ENCODE results near the gene TMEM163.

TMEM163 gene

GRCh38 chr2:134441153-134441863 lies 277.5 kb downstream of the TMEM163 start:
- Histone ChIP-seq H3K4me3 (ENCODE audit: low read length) (no peak overlapping the region), H3K9me3 (ENCODE audit: control insufficient read depth, insufficient read depth, low read length) (no peaks in the 10 kb centered on the region), H3K27me3 (ENCODE audit: control insufficient read depth, insufficient read depth, low read length) (no peaks in the 10 kb centered on the region), H3K36me3 (ENCODE audit: control insufficient read depth, insufficient read depth, low read length) (no peaks in the 10 kb centered on the region), H3K27ac (ENCODE audit: low read length) (no peak overlapping the region), H3K4me1 (ENCODE audit: control insufficient read depth, insufficient read depth, low read length) (no peaks in the 10 kb centered on the region)
- WGBS (ENCODE audit: insufficient coverage, insufficient read length), result no CpG with 5 or more reads among the region's 11 CpGs
- DNase-seq (ENCODE audit: low read depth, low spot score), result no peak

GRCh38 chr2:134440336-134440909 lies 278.4 kb downstream of the TMEM163 start:
- WGBS (ENCODE audit: insufficient coverage, insufficient read length), result no CpG with 5 or more reads among the region's 16 CpGs
- no peaks in the 10 kb centered on the region for H3K27me3 ChIP-seq (ENCODE audit: control insufficient read depth, insufficient read depth, low read length)
- H3K36me3 ChIP-seq (ENCODE audit: control insufficient read depth, insufficient read depth, low read length), result no peaks in the 10 kb centered on the region
- H3K4me1 ChIP-seq (ENCODE audit: control insufficient read depth, insufficient read depth, low read length), result no peaks in the 10 kb centered on the region
- no peaks in the 10 kb centered on the region for H3K9me3 ChIP-seq (ENCODE audit: control insufficient read depth, insufficient read depth, low read length)
- H3K27ac ChIP-seq (ENCODE audit: low read length), result no peak overlapping the region
- H3K4me3 ChIP-seq (ENCODE audit: low read length), result no peak overlapping the region
- DNase-seq (ENCODE audit: low read depth, low spot score), result no peak

GRCh38 chr2:134438371-134438770 lies 280.4 kb downstream of the TMEM163 start:
- Histone ChIP-seq H3K9me3 (ENCODE audit: control insufficient read depth, insufficient read depth, low read length) (no peaks in the 10 kb centered on the region), H3K4me1 (ENCODE audit: control insufficient read depth, insufficient read depth, low read length) (no peaks in the 10 kb centered on the region), H3K27ac (ENCODE audit: low read length) (no peak overlapping the region), H3K4me3 (ENCODE audit: low read length) (no peak overlapping the region), H3K36me3 (ENCODE audit: control insufficient read depth, insufficient read depth, low read length) (no peaks in the 10 kb centered on the region), H3K27me3 (ENCODE audit: control insufficient read depth, insufficient read depth, low read length) (no peaks in the 10 kb centered on the region)
- WGBS (ENCODE audit: insufficient coverage, insufficient read length), result no CpG with 5 or more reads among the region's 3 CpGs
- DNase-seq (ENCODE audit: low read depth, low spot score), result no peak

- peaks cover 2% of the 10 kb centered on the region; the same call in 1 of the 2 replicates for H3K4me1 ChIP-seq (ENCODE audit: control insufficient read depth, insufficient read depth, low read length)
- H3K27me3 ChIP-seq (ENCODE audit: control insufficient read depth, insufficient read depth, low read length), result no peaks in the 10 kb centered on the region; the same call in 1 of the 2 replicates
- no peak overlapping the region for H3K27ac ChIP-seq (ENCODE audit: low read length)
- no peak overlapping the region for H3K4me3 ChIP-seq (ENCODE audit: low read length)
- no peaks in the 10 kb centered on the region for H3K36me3 ChIP-seq (ENCODE audit: control insufficient read depth, insufficient read depth, low read length)
- DNase-seq (ENCODE audit: low read depth, low spot score), result no peak
- WGBS (ENCODE audit: insufficient coverage, insufficient read length), result no CpG with 5 or more reads among the region's 7 CpGs
- no peaks in the 10 kb centered on the region for H3K9me3 ChIP-seq (ENCODE audit: control insufficient read depth, insufficient read depth, low read length)
These were observed 282.1 kb downstream of the TMEM163 start for GRCh38 chr2:134436706-134437105.

- H3K4me1 ChIP-seq (ENCODE audit: control insufficient read depth, insufficient read depth, low read length), result peaks cover 2% of the 10 kb centered on the region; the same call in 1 of the 2 replicates
- H3K27me3 ChIP-seq (ENCODE audit: control insufficient read depth, insufficient read depth, low read length), result no peaks in the 10 kb centered on the region; the same call in 1 of the 2 replicates
- H3K27ac ChIP-seq (ENCODE audit: low read length), result no peak overlapping the region
- H3K4me3 ChIP-seq (ENCODE audit: low read length), result no peak overlapping the region
- DNase-seq (ENCODE audit: low read depth, low spot score), result no peak
- H3K36me3 ChIP-seq (ENCODE audit: control insufficient read depth, insufficient read depth, low read length), result no peaks in the 10 kb centered on the region
- H3K9me3 ChIP-seq (ENCODE audit: control insufficient read depth, insufficient read depth, low read length), result no peaks in the 10 kb centered on the region
These were observed 282.9 kb downstream of the TMEM163 start for GRCh38 chr2:134435936-134436335.

GRCh38 chr2:134435505-134435904 lies 283.3 kb downstream of the TMEM163 start:
- H3K27ac ChIP-seq (ENCODE audit: low read length), result no peak overlapping the region
- no peaks in the 10 kb centered on the region for H3K9me3 ChIP-seq (ENCODE audit: control insufficient read depth, insufficient read depth, low read length)
- H3K27me3 ChIP-seq (ENCODE audit: control insufficient read depth, insufficient read depth, low read length), result no peaks in the 10 kb centered on the region; the same call in 1 of the 2 replicates
- WGBS (ENCODE audit: insufficient coverage, insufficient read length), result no CpG with 5 or more reads among the region's 4 CpGs
- DNase-seq (ENCODE audit: low read depth, low spot score), result no peak
- H3K4me1 ChIP-seq (ENCODE audit: control insufficient read depth, insufficient read depth, low read length), result peaks cover 2% of the 10 kb centered on the region; the same call in 1 of the 2 replicates
- no peak overlapping the region for H3K4me3 ChIP-seq (ENCODE audit: low read length)
- H3K36me3 ChIP-seq (ENCODE audit: control insufficient read depth, insufficient read depth, low read length), result no peaks in the 10 kb centered on the region

GRCh38 chr2:134433979-134434378 lies 284.8 kb downstream of the TMEM163 start:
- Histone ChIP-seq H3K36me3 (ENCODE audit: control insufficient read depth, insufficient read depth, low read length) (no peaks in the 10 kb centered on the region), H3K27ac (ENCODE audit: low read length) (no peak overlapping the region), H3K9me3 (ENCODE audit: control insufficient read depth, insufficient read depth, low read length) (no peaks in the 10 kb centered on the region), H3K27me3 (ENCODE audit: control insufficient read depth, insufficient read depth, low read length) (peaks cover 2% of the 10 kb centered on the region; the same call in 1 of the 2 replicates), H3K4me3 (ENCODE audit: low read length) (no peak overlapping the region), H3K4me1 (ENCODE audit: control insufficient read depth, insufficient read depth, low read length) (peaks cover 2% of the 10 kb centered on the region; the same call in 1 of the 2 replicates)
- WGBS (ENCODE audit: insufficient coverage, insufficient read length), result no CpG with 5 or more reads among the region's 6 CpGs
- no peak for DNase-seq (ENCODE audit: low read depth, low spot score)

GRCh38 chr2:134433469-134433868 lies 285.3 kb downstream of the TMEM163 start:
- no peak overlapping the region for H3K27ac ChIP-seq (ENCODE audit: low read length)
- no peak overlapping the region for H3K4me3 ChIP-seq (ENCODE audit: low read length)
- peaks cover 2% of the 10 kb centered on the region; the same call in 1 of the 2 replicates for H3K4me1 ChIP-seq (ENCODE audit: control insufficient read depth, insufficient read depth, low read length)
- WGBS (ENCODE audit: insufficient coverage, insufficient read length), result no CpG with 5 or more reads among the region's 7 CpGs
- no peaks in the 10 kb centered on the region for H3K36me3 ChIP-seq (ENCODE audit: control insufficient read depth, insufficient read depth, low read length)
- peaks cover 2% of the 10 kb centered on the region; the same call in 1 of the 2 replicates for H3K27me3 ChIP-seq (ENCODE audit: control insufficient read depth, insufficient read depth, low read length)
- H3K9me3 ChIP-seq (ENCODE audit: control insufficient read depth, insufficient read depth, low read length), result no peaks in the 10 kb centered on the region
- DNase-seq (ENCODE audit: low read depth, low spot score), result no peak

GRCh38 chr2:134432435-134432883 lies 286.3 kb downstream of the TMEM163 start:
- no peak overlapping the region for H3K4me3 ChIP-seq (ENCODE audit: low read length)
- no peak for DNase-seq (ENCODE audit: low read depth, low spot score)
- H3K36me3 ChIP-seq (ENCODE audit: control insufficient read depth, insufficient read depth, low read length), result no peaks in the 10 kb centered on the region
- peaks cover 2% of the 10 kb centered on the region; the same call in 1 of the 2 replicates for H3K4me1 ChIP-seq (ENCODE audit: control insufficient read depth, insufficient read depth, low read length)
- peaks cover 2% of the 10 kb centered on the region; the same call in 1 of the 2 replicates for H3K27me3 ChIP-seq (ENCODE audit: control insufficient read depth, insufficient read depth, low read length)
- no peak overlapping the region for H3K27ac ChIP-seq (ENCODE audit: low read length)
- no peaks in the 10 kb centered on the region for H3K9me3 ChIP-seq (ENCODE audit: control insufficient read depth, insufficient read depth, low read length)
- no CpG with 5 or more reads among the region's 3 CpGs for WGBS (ENCODE audit: insufficient coverage, insufficient read length)

GRCh38 chr2:134431838-134432434 lies 286.9 kb downstream of the TMEM163 start:
- H3K36me3 ChIP-seq (ENCODE audit: control insufficient read depth, insufficient read depth, low read length), result no peaks in the 10 kb centered on the region
- no peak overlapping the region for H3K27ac ChIP-seq (ENCODE audit: low read length)
- H3K4me3 ChIP-seq (ENCODE audit: low read length), result no peak overlapping the region
- peaks cover 2% of the 10 kb centered on the region; the same call in 1 of the 2 replicates for H3K4me1 ChIP-seq (ENCODE audit: control insufficient read depth, insufficient read depth, low read length)
- H3K27me3 ChIP-seq (ENCODE audit: control insufficient read depth, insufficient read depth, low read length), result peaks cover 2% of the 10 kb centered on the region; the same call in 1 of the 2 replicates
- DNase-seq (ENCODE audit: low read depth, low spot score), result no peak
- WGBS (ENCODE audit: insufficient coverage, insufficient read length), result no CpG with 5 or more reads among the region's 2 CpGs
- no peaks in the 10 kb centered on the region for H3K9me3 ChIP-seq (ENCODE audit: control insufficient read depth, insufficient read depth, low read length)

Measured in iPS DF 6.9 (cell line).